ENCODE data around the gene FBXL17.

The FBXL17 gene

DNA sequence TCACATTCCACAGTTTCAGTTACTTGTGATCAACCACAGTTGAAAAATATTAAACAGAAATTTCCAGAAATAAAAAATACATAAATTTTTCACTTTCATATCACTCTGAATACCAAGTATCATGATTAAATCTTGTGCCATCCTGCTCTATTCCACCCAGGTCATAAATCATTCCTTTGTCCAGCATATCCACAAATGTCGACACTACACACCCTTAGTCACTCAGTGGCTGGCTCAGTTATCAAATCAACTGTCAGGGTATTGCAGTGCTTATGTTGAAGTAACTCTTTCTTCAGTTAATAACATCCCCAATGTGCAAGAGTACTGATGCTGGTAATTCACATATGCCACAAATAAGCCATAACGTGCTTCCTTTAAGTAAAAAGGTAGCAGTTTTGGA lies 115.7 kb downstream of the FBXL17 start:
- no peaks in the 10 kb centered on the region for H3K36me3 ChIP-seq
- no peaks in the 10 kb centered on the region for H3K27me3 ChIP-seq
- no peak for DNase-seq
- H3K4me1 ChIP-seq: peaks cover 2% of the 10 kb centered on the region; the same call in 1 of the 2 replicates
- TF ChIP-seq, protein P1, sequence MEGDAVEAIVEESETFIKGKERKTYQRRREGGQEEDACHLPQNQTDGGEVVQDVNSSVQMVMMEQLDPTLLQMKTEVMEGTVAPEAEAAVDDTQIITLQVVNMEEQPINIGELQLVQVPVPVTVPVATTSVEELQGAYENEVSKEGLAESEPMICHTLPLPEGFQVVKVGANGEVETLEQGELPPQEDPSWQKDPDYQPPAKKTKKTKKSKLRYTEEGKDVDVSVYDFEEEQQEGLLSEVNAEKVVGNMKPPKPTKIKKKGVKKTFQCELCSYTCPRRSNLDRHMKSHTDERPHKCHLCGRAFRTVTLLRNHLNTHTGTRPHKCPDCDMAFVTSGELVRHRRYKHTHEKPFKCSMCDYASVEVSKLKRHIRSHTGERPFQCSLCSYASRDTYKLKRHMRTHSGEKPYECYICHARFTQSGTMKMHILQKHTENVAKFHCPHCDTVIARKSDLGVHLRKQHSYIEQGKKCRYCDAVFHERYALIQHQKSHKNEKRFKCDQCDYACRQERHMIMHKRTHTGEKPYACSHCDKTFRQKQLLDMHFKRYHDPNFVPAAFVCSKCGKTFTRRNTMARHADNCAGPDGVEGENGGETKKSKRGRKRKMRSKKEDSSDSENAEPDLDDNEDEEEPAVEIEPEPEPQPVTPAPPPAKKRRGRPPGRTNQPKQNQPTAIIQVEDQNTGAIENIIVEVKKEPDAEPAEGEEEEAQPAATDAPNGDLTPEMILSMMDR (IDR thresholded peaks at IDR 0.05; ENCODE audit: low read depth, low read length): no peak
- H3K4me3 ChIP-seq (ENCODE audit: low read depth, low read length): no peak overlapping the region
- no peaks in the 10 kb centered on the region for H3K9me3 ChIP-seq

DNA sequence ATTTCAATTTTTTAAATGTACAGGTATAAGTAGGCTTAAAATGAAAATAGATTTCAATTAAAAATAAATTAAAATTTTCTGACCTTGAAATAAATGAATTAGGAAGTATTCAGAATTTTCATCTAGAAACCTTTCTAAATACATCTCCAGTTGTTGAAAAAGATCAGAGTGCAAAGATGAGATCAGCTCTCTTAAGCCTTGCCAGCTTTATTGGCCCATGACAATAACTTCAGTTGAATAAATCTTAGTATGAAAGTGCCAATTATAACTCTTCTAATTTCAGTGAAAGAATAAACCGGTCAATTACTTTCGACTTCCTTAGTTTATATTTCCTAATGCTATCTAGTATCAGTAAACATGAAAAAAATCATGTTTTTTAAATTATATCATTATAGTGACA lies 117.4 kb downstream of the FBXL17 start:
- no peaks in the 10 kb centered on the region for H3K27me3 ChIP-seq
- H3K36me3 ChIP-seq: no peaks in the 10 kb centered on the region
- H3K4me3 ChIP-seq (ENCODE audit: low read depth, low read length): no peak overlapping the region
- H3K9me3 ChIP-seq: no peaks in the 10 kb centered on the region
- DNase-seq: no peak
- TF ChIP-seq, protein P1 (IDR thresholded peaks at IDR 0.05; ENCODE audit: low read depth, low read length): no peak
- 0 out of 2 replicates have a peak, but pooled peaks cover 2% of the 10 kb centered on the region for H3K4me1 ChIP-seq

DNA sequence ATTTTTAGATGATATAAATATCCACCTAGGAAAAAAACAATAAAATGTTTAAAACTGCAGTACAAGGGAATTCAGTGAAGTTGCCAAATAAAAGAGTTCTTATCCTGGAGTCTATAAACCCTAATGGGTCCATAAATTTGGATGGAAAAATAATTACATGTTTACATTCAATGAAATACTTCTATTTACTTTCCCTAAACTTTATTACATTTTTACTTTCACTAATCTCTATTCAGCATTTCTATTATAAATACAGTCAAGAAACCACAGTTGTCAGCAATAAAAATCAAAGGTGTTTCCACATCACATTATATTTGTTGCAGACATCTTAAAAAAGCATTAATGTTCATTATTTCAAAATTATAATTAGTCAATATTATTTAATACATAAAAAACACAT lies 118.6 kb downstream of the FBXL17 start:
- no peak overlapping the region for H3K4me3 ChIP-seq (ENCODE audit: low read depth, low read length)
- DNase-seq: no peak
- TF ChIP-seq, protein P1 (IDR thresholded peaks at IDR 0.05; ENCODE audit: low read depth, low read length): no peak

DNA sequence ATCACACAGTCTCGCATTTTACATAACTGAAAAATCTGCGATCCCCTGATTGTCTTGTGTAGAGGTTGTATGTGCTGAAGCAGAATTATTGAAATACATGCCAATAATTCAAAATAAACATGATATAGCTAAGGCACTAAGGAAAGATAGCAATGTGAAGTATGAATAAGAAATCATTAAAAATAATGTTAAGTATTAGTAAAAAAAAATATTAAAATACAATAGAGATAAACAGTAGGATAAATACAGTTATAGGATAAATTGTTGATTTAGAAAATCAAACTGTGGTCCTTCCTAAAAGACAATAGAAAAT lies 121.1 kb downstream of the FBXL17 start:
- Histone ChIP-seq H3K4me1 (peaks cover 2% of the 10 kb centered on the region), H3K27me3 (no peaks in the 10 kb centered on the region), H3K9me3 (no peaks in the 10 kb centered on the region), H3K36me3 (no peaks in the 10 kb centered on the region), H3K4me3 (ENCODE audit: low read depth, low read length) (no peak overlapping the region)
- no peak for DNase-seq
- TF ChIP-seq, protein P1 (IDR thresholded peaks at IDR 0.05; ENCODE audit: low read depth, low read length): no peak

More for the DNA sequence above, 118.6 kb downstream of the FBXL17 start:
- Histone ChIP-seq H3K36me3 (no peaks in the 10 kb centered on the region), H3K27me3 (no peaks in the 10 kb centered on the region), H3K9me3 (no peaks in the 10 kb centered on the region), H3K4me1 (0 out of 2 replicates have a peak, but pooled peaks cover 2% of the 10 kb centered on the region)

DNA sequence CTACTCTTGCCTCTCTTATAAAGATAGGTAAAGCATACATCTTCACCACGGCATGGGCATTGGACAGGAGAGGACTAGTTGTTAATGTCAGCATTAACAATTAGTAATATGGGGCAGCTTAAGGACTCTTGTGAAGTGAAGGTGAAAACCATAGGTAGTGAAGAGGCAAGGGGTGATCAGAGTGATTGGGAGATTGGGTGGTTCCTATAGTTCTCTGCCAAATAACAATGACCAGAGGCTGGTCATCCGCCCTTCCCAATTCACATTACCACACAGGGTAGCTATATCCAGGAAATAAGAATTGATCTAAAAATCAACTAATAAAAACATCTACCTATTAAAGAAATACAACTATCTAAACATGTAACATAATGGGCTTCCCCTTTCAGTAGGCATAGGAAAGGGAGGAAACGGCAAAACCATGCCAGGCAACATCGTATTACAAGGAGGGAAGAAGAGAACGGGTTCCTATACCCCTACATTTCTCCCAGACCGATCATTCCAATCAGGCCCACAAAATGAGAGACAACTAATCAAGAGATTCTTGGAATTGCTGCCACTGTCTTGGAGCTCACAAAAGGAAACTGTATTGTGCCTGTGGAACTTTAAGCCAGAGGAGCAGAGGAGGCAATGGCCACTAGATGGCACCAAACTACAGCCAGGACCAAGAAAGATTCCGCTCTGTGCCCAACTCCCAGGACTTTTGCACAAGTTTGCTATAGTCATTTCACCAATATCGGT lies 121.6 kb downstream of the FBXL17 start:
- Histone ChIP-seq H3K27me3 (no peaks in the 10 kb centered on the region), H3K4me3 (ENCODE audit: low read depth, low read length) (no peak overlapping the region), H3K9me3 (no peaks in the 10 kb centered on the region), H3K36me3 (no peaks in the 10 kb centered on the region), H3K4me1 (peaks cover under 1% of the 10 kb centered on the region)
- TF ChIP-seq, protein P1 (IDR thresholded peaks at IDR 0.05; ENCODE audit: low read depth, low read length): peak; percentile 99
- DNase-seq: peak; percentile 76

DNA sequence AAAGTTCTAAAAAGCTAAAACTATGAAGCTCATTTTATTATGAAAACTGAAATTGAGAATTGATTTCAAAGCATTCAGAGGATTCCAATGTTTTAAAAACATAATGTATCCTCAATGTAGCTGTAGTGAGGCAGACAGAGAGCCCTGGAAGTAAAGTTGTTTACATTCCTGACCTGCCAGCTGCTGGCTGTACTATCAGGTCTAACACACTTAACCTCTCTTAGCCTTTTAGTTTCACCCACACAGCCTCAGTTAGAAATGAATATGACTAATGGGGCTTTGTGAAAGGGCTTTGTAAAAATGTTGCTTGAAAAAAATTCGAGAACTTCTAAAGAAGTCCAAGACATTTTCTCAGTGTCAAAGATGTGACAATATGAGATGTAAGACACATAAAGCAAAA lies 122.6 kb downstream of the FBXL17 start:
- Histone ChIP-seq H3K9me3 (no peaks in the 10 kb centered on the region), H3K4me1 (no peaks in the 10 kb centered on the region; the same call in none of the 2 replicates), H3K27me3 (no peaks in the 10 kb centered on the region), H3K4me3 (ENCODE audit: low read depth, low read length) (no peak overlapping the region), H3K36me3 (no peaks in the 10 kb centered on the region)
- DNase-seq: no peak
- TF ChIP-seq, protein P1 (IDR thresholded peaks at IDR 0.05; ENCODE audit: low read depth, low read length): no peak
